ENCODE results near the gene PYROXD2.
A peak's percentile ranks its signal among the peaks of the same experiment; 100 is the strongest.

PYROXD2 gene

DNA sequence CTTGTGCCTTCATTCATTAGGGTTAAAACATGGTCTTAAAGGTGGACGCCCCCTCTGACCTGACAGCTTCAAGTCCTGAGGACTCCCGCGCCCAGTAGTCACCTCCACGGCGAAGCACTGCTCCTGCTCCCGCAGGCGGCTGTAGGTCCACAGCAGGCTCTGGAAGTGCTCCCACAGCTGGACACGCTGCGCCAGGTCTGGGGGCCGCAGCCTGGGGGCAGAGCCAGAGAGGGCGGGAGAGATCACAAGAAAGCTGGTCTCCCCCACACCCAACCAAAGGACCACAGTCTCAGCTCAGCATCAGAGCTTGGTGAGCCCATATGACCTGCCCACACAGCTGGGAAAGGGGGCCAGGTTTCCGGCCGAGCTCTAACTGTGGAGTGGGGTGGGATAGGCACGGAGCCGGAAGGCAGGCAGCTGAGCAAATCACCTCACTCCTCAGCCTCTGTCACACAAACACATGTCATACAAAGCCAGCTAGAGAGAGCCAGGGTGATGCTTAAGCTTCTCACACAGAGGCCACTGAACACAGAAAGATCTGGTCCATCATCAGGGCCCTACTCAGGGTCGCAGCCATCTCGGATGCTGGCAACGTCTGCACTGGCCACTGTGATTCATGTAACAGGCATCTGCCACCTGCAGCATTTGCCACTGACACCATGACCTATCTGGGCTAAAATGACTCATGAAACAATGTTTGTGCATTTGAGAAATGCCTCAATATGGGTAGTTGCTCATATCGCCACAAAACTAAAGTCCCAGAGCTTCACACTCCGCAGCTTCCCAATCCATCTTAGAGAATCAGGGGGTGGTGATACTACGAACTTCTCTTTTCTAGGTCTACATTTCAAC is 19.1 kb upstream of the PYROXD2 start:
- no peak for DNase-seq (ENCODE audit: low spot score)

DNA sequence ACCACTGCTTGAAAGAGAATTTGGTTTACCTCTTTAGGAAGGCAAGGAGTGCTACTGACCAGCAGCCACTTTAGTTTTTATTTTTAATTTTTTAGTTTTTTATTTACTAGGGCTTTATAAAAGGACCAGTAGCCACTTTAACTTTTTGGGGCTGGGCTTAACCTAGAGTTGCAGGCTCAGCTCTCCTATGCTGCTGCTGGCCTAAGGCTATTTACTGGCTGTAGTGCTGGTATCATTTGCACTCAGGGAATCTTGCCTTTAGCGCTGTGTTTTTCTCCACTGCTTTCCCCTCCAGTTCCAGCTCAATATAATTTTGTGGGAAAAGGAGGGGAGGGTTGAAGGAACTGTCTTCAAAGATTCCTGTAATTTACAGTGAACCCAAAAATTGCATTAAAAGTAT is 18.4 kb upstream of the PYROXD2 start:
- DNase-seq (ENCODE audit: low spot score), result no peak

DNA sequence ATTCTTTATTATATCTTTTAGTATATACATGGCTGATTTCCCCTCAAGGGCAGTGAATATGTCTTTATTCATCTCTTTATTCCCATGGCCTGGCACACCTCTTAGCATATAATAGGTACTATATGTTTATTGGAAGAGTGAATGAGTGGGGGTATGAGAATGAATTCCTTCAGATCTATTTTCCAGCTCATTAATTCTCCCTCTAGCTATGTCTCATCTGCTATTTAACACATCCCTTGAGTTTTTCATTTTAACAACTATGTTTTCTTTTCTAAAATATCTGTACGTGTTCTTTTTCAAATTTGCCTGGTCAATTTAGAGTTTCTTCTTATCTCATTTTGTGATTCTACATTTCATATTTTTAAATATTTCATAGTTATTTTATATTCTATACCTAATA is 17.3 kb upstream of the PYROXD2 start:
- DNase-seq (ENCODE audit: low spot score), result no peak

DNA sequence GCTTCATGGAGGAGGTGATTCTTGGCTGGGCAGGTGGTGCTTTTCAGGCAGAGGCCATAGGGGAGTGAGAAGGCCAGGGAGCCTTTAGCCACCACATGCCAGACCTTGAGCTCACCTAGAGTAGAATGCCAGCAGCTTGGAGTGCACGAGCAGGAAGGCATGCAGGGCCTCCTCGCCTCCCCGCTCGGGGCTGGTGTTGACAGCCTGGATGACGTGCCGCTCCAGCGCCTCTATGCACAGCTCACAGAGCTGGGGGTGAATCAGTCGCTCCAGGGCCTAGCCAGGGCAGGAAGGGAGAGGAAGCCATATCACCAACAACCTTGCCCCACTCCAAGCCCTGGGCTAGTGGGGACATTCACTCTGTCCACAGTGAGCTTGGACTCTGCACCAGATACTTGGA is 16.0 kb upstream of the PYROXD2 start:
- DNase-seq (ENCODE audit: low spot score), result no peak

DNA sequence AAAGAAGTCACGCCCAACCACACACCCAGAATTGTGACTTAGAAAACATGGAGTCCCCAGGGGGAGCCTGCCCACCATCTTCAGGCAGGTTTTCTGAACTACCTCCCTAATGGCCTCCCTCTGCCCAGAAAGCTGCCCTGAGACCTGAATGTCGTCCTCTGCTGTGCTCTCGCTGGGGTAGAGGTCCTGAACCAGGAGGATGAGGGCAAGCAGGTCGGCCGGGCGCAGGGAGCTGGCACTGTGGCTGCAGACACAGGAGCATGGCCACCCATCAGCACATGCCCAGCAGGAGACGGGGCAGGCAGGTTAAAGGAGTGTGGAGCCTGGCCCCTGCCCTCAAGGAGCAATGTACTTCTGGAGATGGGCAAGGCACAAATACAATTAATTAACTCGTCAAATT is 15.4 kb upstream of the PYROXD2 start:
- no peak for DNase-seq (ENCODE audit: low spot score)

DNA sequence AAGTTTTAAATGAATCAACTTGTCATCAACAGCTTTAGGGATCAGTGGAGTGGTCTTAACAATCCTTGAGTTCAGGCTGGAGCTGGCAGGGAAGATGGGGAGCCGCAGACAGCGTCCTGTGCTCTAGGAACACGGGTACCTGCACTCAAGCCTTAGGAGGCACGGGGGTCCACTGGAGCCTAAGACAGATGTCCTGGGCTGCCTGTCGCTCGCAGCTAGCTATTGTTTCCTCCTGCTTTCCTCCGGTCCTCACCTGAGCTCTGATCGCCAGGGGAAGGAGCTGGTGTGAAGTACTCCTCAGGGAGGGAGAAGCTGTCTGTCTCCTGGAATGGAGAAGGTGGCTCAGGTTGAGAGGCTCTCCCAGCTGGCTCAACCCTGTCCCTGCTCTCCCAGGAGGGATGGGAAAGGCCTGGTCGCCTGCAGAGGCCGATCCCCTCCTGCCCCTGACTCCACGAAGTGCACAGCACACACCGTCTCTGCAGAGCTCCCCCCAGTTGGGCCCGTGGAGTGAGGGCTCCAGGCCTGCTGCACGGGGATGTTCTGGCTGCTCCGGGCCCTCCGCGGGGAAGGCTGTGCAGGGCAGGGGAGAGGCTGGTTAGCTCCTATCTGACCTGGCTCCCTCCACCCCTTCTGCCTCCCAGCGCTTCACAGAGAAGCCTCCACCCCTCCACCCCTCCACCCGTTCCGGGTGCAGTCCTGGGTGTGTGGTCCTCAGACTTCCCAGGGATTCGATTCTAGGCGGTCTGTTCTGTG is 14.5 kb upstream of the PYROXD2 start:
- no peak for DNase-seq (ENCODE audit: low spot score)

DNA sequence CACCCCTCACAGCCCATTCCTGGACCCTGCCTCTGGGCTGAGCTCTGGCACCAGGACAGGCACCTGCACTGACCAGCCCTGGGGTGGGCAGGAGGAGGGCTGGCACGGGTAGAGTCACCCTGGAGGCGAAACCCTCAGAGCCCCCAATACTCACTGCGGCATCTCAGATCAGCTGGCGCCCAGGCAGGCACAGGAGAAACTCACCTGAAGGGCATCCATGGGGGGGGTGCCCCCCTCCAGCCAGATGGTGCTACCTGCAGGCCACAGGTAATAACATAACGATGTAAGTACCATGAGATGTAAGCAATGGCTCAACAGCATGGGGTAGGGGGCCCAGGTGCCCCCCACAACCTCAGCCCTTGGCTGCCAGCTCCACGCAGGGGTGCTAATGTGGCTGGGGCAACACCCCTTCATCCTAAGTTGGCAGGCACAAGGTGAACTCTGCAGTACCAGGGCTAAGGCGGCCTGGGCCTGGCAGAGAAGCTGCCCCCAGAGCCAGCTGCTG is 12.1 kb upstream of the PYROXD2 start:
- DNase-seq (ENCODE audit: low spot score), result no peak

DNA sequence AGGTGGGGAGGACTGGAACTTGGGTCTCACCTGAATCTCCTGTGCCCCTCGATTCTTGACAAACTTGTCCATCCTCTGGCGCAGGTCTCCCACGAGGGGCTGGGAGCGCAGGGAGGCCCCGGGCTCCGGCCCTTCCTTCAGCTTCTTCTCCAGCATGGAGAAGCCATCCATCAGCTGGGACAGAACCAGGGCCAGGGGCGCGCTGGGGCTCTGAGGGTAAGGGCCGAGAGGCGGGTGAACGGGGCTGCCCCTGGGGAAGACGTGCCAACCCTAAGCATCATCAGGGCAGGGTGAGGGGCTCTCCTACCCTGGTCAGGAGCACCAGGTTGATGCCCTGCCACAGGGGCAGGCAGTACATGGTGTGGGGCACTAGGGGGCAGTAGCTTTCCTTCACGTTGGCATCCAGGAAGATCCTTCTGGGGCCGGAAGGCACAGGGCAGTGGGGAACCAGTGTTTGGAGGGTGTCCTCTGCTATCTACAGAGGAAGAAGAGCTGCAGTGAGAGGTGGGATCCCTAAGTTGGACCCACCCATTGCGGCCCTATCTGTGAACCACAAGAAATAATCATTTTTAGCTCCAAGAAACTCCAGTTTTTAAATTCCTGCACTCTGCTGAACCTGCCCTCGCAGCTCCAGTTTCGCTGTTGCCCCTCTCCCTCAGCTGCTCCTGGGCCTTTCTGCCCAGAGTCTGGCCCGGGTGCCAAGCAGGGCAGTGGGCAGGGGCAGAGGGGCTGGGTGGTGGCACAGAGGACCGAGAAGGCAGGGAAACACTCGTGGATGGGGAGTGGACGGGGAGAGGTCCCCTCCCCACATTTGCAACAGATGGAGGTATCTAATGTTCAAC is 10.8 kb upstream of the PYROXD2 start:
- DNase-seq (ENCODE audit: low spot score), result peak; percentile 23

DNA sequence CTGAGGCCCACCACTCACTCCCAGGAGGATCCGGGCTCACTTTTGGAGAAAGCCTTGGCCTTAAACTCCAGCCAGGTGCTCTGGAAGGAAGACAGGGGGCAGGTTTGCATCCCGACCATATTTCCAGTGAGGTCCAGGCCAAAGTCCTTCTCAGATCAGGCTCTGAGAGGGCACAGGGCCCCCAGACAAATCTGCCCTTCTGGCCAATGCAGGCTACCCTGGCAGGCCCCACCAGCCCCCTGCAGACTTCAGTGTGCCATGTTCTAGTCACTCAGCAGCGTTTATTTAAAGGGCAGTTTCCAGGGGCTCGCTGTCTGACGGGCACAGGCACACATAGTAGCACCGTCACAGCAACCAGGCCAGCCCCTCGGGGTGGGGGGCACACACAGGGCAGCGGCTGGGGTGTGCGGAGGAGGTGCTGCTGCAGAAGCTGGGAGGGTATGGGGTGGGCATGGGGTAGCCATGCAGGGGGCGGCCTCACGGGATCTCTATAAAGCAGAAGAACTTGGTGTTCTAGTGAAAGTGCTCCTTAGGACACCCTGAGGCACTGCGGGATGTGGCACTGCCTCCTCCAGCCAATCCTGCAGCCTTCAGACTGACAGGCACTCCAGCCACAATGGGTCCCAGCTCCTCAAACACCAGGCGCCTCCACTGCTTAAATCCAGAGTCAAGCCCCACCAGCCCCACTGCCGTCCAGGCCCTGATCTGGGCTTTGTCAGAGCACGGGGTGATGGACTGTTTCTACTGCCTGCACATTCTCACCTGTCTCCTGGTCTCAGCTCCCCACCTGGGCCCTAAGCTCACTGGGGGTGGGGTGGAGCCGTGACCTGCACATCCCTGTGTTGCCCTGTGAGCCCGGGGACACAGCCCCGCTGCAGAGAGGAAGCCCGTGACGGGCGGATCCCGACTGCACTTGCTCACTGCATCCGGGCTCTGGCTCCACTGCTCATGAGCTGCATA is 9.6 kb upstream of the PYROXD2 start:
- no peak for DNase-seq (ENCODE audit: low spot score)

DNA sequence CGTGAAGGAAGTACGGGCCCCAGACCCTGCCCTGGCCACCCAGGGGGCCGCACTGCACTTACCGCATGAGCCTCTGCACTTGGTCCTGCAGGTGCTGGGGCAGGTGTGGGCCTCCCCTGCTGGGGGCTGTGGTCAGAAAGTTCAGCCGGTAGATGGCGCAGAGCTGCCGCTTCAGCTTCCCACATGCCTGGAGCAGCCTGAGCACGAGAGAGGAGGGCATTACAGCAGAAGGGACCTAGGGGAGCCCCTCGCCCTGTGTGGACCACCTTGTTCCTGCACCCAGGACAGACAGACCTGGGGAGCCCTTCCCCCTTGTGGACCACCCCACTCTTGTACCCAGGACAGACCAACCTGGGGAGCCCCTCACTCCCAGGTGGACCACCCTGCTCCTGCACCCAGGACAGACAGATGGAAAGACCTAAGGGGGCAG is 8.7 kb upstream of the PYROXD2 start:
- peak; percentile 3 for DNase-seq (ENCODE audit: low spot score)

DNA sequence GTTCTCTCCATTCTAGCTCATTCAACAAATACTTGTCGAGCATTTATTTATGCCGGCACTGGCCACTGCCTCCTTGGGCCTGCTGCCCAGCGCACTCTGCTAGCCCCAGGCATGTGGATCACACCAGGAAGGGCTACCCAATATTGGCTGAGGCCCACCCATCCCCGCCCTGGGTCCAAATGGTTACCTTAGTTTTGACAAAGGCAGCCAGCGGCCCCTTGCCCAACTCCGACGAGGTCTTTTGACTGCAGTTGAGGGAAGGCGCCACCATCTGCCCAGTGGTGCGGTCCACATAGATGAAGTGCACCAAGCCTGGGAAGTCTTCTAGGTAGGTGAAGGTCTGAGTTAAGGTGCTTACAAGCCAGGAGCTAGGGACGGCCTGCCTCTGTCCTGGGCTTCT is 7.2 kb upstream of the PYROXD2 start:
- DNase-seq (ENCODE audit: low spot score), result no peak

DNA sequence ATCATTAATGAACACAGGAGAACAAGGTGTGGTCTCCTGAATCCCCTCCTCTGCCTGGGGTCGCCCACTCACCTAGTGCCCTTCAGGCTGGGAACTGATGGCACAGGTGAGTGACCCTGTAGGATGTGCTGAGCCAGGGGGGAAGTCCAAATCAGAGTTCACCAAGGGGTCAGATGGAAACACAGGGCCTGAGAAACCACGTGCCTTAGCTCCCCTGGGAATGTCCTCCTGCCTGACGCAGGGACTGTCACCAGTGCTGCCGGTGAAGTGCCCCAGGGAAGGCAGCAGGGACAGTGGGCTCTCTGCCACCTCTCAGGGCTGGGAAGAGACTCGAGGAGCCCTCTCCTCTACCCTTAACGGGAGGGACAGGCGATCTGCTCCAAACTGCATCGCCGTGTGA is 5.8 kb upstream of the PYROXD2 start:
- no peak for DNase-seq (ENCODE audit: low spot score)

DNA sequence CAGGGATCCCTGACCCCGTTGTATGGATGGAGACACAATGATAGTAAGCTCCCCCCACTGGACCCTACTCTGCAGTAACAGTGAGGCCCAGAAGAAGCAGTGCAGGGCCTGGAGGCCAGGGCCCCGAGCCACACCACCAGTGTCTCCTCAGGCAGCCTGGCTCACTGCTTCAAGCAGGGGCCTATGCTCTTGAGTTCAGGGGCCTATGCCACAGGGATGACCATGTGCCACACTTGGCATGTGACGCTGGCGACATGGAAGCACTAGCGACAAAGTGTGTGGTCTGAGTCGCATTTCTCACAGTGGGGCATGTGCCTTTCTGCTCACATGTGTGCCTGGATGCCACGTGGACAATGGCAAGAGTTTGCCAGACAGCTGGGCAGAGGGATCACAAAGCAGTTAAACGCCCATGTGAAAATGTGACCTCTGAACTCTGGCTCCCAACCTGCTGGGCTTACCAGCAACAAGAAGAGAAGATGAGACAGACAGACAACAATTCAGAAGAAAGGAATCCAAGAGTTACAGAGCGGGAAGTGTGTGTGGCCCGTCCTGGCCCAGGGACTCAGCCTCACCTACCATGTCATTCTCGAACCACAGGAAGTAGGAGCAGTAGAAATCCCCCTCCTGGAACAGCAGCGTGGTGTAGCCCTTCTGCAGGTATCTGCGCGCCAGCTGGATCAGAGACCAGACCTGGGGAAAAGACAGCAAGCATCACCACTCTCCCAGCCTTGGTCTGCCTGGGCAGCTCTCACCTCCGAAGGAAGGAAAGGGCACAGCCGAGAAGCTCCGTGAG is 4.7 kb upstream of the PYROXD2 start:
- DNase-seq (ENCODE audit: low spot score), result no peak

DNA sequence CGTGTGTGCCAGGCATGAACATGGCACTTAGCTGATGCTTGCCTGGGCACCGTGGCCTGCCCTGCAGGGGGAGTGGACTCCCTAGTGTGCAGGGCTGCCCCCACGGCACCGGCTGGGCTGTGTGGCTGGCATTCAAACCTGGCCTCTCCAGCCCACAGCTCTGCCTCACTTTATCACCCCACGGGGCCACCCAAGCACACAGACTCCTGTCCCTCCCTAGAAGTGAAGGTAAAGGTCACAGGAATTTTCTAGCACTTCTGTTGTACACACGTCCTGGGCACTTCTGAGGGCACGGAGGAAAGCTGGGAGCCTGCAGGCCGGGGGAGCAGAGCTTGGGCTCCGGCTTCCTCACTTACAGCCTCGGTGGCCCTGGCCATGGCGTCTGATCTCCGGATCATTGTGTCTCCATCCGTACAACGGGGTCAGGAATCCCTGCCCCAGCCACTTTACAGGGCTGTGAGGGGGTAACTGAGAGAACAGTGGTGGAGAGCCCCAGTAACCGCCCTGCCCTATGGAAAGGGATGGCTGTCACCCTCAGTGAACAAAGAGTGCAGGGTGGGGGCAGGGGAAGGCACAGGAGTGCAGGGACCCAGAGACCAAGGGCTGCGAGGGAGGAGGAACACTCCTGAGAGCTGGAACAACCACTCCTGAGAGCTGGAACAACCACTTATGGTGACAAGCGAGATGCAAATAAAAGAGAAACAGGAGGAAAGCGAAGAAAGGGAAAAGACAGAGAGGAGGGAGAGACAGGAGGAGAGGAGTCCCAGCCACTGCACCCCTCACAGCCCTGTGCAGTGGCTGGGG is 3.9 kb upstream of the PYROXD2 start:
- no peak for DNase-seq (ENCODE audit: low spot score)

DNA sequence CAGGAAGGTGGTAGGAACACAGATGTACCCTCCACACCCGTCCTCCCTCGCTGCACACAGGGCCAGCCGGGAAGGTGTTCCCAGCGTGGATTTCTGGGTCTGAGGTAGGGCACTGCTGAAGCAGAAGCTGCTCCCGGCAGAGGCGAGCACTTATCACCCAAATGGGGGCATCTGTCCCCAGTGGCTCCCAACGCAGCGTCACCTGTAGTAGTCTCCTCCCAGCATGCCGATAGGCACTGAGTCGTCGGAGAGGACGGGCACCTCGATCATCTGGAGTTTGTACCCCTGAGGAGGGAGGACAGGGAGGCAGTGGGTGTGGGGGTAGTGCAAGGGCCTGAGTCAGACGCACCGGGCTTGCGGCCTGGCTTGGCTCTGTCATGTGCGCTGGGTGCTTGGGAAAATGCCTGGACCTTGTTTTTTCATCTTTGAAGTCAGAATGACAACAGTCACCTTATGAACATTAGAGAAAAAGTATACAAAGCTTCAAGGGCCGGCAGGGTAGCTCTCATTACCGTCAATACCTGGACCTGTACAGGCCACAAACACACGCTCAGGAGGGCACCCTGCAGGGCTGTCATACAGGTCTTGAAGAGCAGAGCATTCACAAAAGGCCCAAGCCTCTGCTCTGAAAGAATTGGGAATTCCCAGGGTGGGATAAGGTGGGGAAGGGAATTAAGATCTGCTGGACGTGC is 3.1 kb upstream of the PYROXD2 start:
- DNase-seq (ENCODE audit: low spot score), result peak; percentile 5

DNA sequence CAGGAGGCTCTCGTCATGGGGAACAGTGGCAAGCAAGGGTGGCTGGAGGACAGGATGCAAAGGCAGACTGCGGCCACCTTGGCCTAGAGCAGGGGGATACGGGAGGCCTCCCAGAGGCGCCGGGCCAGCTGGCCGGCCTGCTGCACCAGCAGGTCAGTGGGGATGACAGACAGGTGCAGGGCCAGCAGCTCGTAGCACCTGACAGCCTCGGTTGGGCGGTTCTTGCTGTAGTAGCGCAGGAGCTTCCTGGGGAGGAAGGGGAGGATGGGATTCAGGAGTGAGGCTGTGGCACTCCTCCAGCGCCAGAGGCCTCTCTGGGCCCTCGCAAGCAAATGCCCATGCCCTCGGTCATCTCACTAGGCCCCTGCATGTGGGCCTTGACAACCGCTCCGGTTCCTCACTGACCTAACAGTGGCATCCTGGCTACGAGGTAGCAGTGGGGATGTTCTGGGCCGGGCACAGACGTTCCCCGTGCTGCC is 2.5 kb upstream of the PYROXD2 start:
- peak; percentile 69 for DNase-seq (ENCODE audit: low spot score)

DNA sequence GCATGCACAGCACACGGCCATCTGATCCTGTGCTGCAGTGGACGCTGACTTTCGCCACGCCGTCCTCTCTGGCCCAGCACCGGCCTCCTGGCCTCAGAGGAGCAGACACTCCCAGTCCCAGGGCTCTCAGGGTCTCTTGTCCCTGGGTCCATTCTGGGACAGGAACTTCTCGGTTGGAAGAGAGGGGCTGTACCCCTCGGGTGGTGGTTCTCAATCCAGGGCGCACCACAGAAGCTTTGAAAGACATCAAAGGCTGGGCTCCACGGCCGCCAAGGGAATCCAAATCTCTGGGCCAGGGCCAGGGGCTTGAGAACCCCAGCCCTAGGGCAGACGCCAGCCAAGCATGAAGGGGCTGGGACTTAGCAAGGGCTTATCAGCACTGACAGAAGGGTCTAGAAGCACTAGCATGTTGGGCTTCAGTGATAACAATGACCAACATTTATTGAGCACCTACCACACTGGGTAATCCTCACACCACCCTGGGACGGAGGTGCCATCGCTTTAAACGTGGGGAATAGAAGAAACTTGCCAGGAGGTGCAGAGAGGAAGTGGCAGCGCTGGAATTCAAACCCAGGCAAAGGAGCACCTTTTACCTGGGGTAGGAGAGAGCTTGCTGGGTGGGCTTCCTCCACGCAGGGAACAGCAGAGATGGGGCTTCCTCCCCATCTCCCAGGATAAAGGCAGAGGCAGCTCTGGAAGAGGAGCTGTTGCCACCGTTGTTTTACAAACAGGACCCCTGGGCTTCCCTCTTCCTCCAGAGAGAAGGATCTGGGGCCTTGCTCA is 1.8 kb upstream of the PYROXD2 start:
- DNase-seq (ENCODE audit: low spot score), result no peak

DNA sequence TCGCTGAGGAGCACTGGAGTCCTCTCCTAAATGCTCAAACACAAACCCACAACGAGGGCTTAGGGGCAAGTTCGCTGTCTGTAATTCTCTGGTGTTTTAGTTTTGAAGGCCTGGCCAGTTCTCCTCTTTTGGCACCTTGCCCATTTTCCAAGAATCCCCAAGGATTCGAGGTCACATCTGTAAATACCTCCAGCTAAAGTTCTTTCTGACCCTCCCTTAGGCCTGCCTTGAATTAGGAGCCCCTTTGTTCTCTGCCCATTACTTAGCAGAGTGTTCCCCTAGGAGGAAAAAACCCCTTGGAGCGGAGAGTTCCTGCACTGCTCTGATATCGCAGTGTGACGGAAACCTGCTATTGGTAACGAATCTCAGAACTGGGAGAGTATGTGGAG is 743 bp upstream of the PYROXD2 start:
- DNase-seq (ENCODE audit: low spot score), result no peak

All from cerebellar cortex (tissue), 1 donor.